ENCODE results near the gene TUT4. TPM values are rescaled to one million over a fixed set of nuclear protein-coding genes. Genes with fewer than 3 reads are reported as not detected.
"Not testable (repeated sequence)": the region's sequence is repeated elsewhere in the genome, so short reads cannot be mapped to it uniquely, and the experiment has no call there.

Gene TUT4
- polyA plus RNA-seq, 1 donor from 2014 or later, result 84.1 TPM

DNA sequence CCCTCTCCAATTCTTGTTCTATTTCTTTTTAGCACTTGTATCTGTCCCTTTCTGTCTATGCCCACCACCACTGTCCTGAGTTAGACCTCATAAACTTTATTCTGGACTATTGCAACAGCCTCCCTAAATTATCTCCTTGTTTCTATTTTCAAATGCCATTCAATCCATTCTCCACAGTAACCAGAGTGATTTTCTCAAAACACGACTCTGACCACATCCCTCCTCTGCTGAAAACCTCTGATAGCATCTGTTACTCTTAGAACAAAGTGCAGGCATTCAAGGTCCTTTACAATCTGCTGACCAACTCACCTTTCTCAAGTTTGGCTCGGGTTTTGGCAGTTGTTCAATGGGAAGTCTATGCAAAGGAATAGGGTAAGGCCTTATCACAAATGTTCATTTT, 26.5 kb upstream of the TUT4 start:
- no peak for TF ChIP-seq EP300 (conservative IDR thresholded peaks at IDR 0.05; ENCODE audit: poor library complexity, severe bottlenecking)
- no peak for TF ChIP-seq RAD21 (conservative IDR thresholded peaks at IDR 0.05)
- no peak for TF ChIP-seq SMC3 (conservative IDR thresholded peaks at IDR 0.05; ENCODE audit: poor library complexity)
- no peak for TF ChIP-seq EZH2 (IDR thresholded peaks at IDR 0.05; ENCODE audit: borderline replicate concordance, insufficient read depth, low read length, poor library complexity, severe bottlenecking)
- TF ChIP-seq TAF1 (IDR thresholded peaks at IDR 0.05; ENCODE audit: low read depth), result no peak
- TF ChIP-seq, protein P1, sequence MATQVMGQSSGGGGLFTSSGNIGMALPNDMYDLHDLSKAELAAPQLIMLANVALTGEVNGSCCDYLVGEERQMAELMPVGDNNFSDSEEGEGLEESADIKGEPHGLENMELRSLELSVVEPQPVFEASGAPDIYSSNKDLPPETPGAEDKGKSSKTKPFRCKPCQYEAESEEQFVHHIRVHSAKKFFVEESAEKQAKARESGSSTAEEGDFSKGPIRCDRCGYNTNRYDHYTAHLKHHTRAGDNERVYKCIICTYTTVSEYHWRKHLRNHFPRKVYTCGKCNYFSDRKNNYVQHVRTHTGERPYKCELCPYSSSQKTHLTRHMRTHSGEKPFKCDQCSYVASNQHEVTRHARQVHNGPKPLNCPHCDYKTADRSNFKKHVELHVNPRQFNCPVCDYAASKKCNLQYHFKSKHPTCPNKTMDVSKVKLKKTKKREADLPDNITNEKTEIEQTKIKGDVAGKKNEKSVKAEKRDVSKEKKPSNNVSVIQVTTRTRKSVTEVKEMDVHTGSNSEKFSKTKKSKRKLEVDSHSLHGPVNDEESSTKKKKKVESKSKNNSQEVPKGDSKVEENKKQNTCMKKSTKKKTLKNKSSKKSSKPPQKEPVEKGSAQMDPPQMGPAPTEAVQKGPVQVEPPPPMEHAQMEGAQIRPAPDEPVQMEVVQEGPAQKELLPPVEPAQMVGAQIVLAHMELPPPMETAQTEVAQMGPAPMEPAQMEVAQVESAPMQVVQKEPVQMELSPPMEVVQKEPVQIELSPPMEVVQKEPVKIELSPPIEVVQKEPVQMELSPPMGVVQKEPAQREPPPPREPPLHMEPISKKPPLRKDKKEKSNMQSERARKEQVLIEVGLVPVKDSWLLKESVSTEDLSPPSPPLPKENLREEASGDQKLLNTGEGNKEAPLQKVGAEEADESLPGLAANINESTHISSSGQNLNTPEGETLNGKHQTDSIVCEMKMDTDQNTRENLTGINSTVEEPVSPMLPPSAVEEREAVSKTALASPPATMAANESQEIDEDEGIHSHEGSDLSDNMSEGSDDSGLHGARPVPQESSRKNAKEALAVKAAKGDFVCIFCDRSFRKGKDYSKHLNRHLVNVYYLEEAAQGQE (IDR thresholded peaks at IDR 0.05; ENCODE audit: borderline replicate concordance), result no peak
- no peak for TF ChIP-seq POLR2AphosphoS5 (IDR thresholded peaks at IDR 0.05)
- no peak for TF ChIP-seq MXI1 (conservative IDR thresholded peaks at IDR 0.05; ENCODE audit: poor library complexity, severe bottlenecking)
- Histone ChIP-seq H3F3A (ENCODE audit: insufficient read depth, low read length, poor library complexity, severe bottlenecking) (no peaks in the 10 kb centered on the region), H3K9me3 (ENCODE audit: low read length) (no peaks in the 10 kb centered on the region), H3K4me2 (ENCODE audit: low read length) (no peak overlapping the region), H3K36me3 (ENCODE audit: insufficient read depth, low read length) (no peaks in the 10 kb centered on the region), H3K27me3 (ENCODE audit: insufficient read depth, low read depth, low read length) (no peaks in the 10 kb centered on the region), H3K79me2 (replicated peaks; ENCODE audit: insufficient read depth, low read length) (no peaks in the 10 kb centered on the region), H3K27ac (ENCODE audit: low read length) (no peak overlapping the region), H4K20me1 (ENCODE audit: insufficient read depth) (no peaks in the 10 kb centered on the region), H3K9me2 (ENCODE audit: insufficient read depth, low read length) (no peaks in the 10 kb centered on the region), H3K9ac (ENCODE audit: low read length) (no peak overlapping the region), H3K4me3 (ENCODE audit: low read length) (no peak overlapping the region), H2AFZ (ENCODE audit: low read depth, low read length) (no peak overlapping the region)

DNA sequence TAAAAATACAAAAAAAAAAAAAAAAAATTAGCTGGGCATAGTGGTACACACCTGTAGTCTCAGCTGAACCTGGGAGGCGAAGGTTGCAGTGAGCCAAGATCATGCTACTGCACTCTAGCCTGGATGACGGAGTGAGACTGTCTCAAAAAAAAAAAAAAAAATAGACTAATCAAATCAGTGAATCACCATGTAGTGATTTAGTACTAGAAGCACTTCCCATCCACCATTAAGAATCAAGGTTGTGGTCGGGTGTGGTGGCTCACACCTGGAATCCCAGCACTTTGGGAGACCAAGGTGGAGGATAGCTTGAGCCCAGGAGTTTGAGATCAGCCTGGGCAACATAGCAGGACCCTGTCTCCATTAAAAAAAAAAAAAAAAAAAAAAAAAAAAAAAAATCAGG, 25.2 kb upstream of the TUT4 start:
- not testable (repeated sequence) for H3K9me2 ChIP-seq (ENCODE audit: insufficient read depth, low read length); H3K27me3 ChIP-seq (ENCODE audit: insufficient read depth, low read depth, low read length); H3K27ac ChIP-seq (ENCODE audit: low read length); H3K9me3 ChIP-seq (ENCODE audit: low read length); H3K79me2 ChIP-seq (replicated peaks; ENCODE audit: insufficient read depth, low read length); H3K4me2 ChIP-seq (ENCODE audit: low read length); H3K4me3 ChIP-seq (ENCODE audit: low read length); H3K9ac ChIP-seq (ENCODE audit: low read length); H4K20me1 ChIP-seq (ENCODE audit: insufficient read depth); H3F3A ChIP-seq (ENCODE audit: insufficient read depth, low read length, poor library complexity, severe bottlenecking); H2AFZ ChIP-seq (ENCODE audit: low read depth, low read length); H3K36me3 ChIP-seq (ENCODE audit: insufficient read depth, low read length)

DNA sequence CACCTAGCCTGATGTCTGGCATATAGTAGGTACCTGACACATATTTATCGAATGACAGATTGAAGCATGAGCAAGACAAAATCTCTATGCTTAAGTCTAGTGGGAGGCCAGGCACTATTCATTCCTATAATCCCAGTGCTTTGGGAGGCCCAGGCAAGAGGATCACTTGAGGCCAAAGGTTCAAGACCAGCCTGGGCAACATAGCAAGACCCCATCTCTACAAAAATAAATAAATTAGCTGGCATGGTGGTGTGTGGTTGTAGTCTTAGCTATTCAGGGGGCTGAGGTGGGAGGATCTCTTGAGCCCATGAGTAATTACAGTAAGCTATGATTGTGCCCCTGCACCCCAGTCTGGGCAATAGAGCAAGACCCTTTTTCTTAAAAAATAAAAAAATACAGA, 23.2 kb upstream of the TUT4 start:
- no peaks in the 10 kb centered on the region for H3K9me2 ChIP-seq (ENCODE audit: insufficient read depth, low read length)
- no peaks in the 10 kb centered on the region for H3K36me3 ChIP-seq (ENCODE audit: insufficient read depth, low read length)
- TF ChIP-seq MXI1 (conservative IDR thresholded peaks at IDR 0.05; ENCODE audit: poor library complexity, severe bottlenecking) (no peak), SMC3 (conservative IDR thresholded peaks at IDR 0.05; ENCODE audit: poor library complexity) (no peak), EP300 (conservative IDR thresholded peaks at IDR 0.05; ENCODE audit: poor library complexity, severe bottlenecking) (no peak), RAD21 (conservative IDR thresholded peaks at IDR 0.05) (no peak)
- TF ChIP-seq, protein P2, sequence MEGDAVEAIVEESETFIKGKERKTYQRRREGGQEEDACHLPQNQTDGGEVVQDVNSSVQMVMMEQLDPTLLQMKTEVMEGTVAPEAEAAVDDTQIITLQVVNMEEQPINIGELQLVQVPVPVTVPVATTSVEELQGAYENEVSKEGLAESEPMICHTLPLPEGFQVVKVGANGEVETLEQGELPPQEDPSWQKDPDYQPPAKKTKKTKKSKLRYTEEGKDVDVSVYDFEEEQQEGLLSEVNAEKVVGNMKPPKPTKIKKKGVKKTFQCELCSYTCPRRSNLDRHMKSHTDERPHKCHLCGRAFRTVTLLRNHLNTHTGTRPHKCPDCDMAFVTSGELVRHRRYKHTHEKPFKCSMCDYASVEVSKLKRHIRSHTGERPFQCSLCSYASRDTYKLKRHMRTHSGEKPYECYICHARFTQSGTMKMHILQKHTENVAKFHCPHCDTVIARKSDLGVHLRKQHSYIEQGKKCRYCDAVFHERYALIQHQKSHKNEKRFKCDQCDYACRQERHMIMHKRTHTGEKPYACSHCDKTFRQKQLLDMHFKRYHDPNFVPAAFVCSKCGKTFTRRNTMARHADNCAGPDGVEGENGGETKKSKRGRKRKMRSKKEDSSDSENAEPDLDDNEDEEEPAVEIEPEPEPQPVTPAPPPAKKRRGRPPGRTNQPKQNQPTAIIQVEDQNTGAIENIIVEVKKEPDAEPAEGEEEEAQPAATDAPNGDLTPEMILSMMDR (IDR thresholded peaks at IDR 0.05; ENCODE audit: poor library complexity, severe bottlenecking), result no peak
- TF ChIP-seq, protein P1 (IDR thresholded peaks at IDR 0.05; ENCODE audit: borderline replicate concordance), result no peak
- no peak overlapping the region for H3K4me3 ChIP-seq (ENCODE audit: low read length)
- H4K20me1 ChIP-seq (ENCODE audit: insufficient read depth), result no peaks in the 10 kb centered on the region
- no peak overlapping the region for H2AFZ ChIP-seq (ENCODE audit: low read depth, low read length)
- H3K79me2 ChIP-seq (replicated peaks; ENCODE audit: insufficient read depth, low read length), result no peaks in the 10 kb centered on the region
- H3K27me3 ChIP-seq (ENCODE audit: insufficient read depth, low read depth, low read length), result no peaks in the 10 kb centered on the region
- H3F3A ChIP-seq (ENCODE audit: insufficient read depth, low read length, poor library complexity, severe bottlenecking), result no peaks in the 10 kb centered on the region
- H3K9ac ChIP-seq (ENCODE audit: low read length), result no peak overlapping the region
- no peak overlapping the region for H3K4me2 ChIP-seq (ENCODE audit: low read length)
- no peaks in the 10 kb centered on the region for H3K9me3 ChIP-seq (ENCODE audit: low read length)
- H3K27ac ChIP-seq (ENCODE audit: low read length), result no peak overlapping the region
